Spleen (tissue), 7 donors: ENCODE data around the gene C1orf159.

Experiments
- CTCF ChIP-seq, 11 experiments: fragments of 200-600 bp in 7 of 11; fragments of 450-650 bp in 4 of 11; sonication (generic) in 4 of 11; IDR thresholded peaks in 8 of 11; conservative IDR thresholded peaks in 3 of 11; 1 replicate in 7 of 11; 2 replicates in 4 of 11; pipeline versions ENCODE4 v1.4.0 to v1.8.0; 2016 to 2021; ENCODE audit warnings: antibody characterized with exemption in 11 of 11, inconsistent platforms in 4 of 11, mild to moderate bottlenecking in 1 of 11
- POLR2A ChIP-seq, 3 donors: fragments of 450-650 bp; IDR thresholded peaks; one replicate each; pipeline ENCODE4 v1.5.1; 2017; ENCODE audit warnings: antibody characterized with exemption in 3 of 3, mild to moderate bottlenecking in 1 of 3
- POLR2AphosphoS5 ChIP-seq, 3 donors: sonication (generic); formaldehyde crosslinking; IDR thresholded peaks; one replicate each; pipeline ENCODE4 v1.5.1; 2017; ENCODE audit warnings: antibody characterized with exemption in 3 of 3
- donor health status: DM: no; HTN: no; CAD: no; lungs with moderate emphysema.
- donor health status: DM: no; HTN: no; CAD: no.
- donor health status: DM: no; HTN: no; CAD: no.

GRCh38 chr1:1153874-1154273 lies 38.0 kb upstream of the C1orf159 start:
- no peak for TF ChIP-seq POLR2AphosphoS5 (IDR thresholded peaks at IDR 0.05)
- TF ChIP-seq CTCF (IDR thresholded peaks at IDR 0.05 in 8 of 11, conservative IDR thresholded peaks at IDR 0.05 in 3 of 11): no peak
- no peak for TF ChIP-seq POLR2A (IDR thresholded peaks at IDR 0.05)
